ENCODE data around the gene LRRN3.

Gene LRRN3

GRCh38 chr7:111077001-111077400, 13.9 kb upstream of the LRRN3 start:
- no peak for DNase-seq (ENCODE audit: low read depth, low spot score)

GRCh38 chr7:111080495-111081105, 10.3 kb upstream of the LRRN3 start:
- no peak for DNase-seq (ENCODE audit: low read depth, low spot score)

- no peak for DNase-seq (ENCODE audit: low read depth, low spot score)
These were observed 9.2 kb upstream of the LRRN3 start for GRCh38 chr7:111081546-111082267.

- peak; percentile 88 for DNase-seq (ENCODE audit: low read depth, low spot score)
These were observed 8.6 kb upstream of the LRRN3 start for GRCh38 chr7:111082351-111082750.

DNA sequence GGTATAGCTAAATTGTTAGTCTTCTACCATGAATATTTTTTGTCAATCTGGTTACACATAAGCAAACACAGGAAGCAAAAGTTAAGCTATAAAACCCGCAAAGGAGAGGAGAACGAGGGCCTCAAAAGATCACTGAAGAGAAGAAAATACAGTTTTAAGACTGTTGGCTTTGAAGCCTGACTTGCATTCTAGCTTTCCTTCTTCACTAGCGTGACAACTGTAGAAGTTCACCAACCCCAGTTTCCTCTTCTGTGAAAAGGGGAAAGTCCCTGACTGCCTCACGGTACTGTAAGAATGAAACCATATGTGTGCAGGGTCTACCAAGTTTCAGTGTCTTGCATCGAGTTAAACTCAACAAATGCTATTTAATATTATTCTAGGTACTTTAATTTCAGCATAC, 7.5 kb upstream of the LRRN3 start:
- peak; percentile 36 for DNase-seq (ENCODE audit: low read depth, low spot score)

DNA sequence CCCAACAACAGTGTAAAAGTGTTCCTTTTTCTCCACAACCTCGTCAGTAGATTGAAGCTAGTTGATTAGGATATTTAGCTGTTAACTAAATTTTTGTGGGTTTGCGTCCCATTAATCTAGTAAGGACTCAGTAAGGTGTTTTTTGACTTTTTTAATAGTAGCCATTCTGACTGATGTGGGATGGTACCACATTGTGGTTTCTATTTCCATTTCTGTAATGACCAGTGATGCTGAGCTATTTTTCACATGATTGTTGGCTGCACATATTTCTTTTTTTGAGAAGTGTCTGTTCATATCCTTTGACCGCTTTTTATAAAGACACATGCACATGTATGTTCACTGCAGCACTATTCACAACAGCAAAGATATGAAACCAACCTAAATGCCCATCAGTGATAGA, 5.6 kb upstream of the LRRN3 start:
- DNase-seq (ENCODE audit: low read depth, low spot score), result no peak

DNA sequence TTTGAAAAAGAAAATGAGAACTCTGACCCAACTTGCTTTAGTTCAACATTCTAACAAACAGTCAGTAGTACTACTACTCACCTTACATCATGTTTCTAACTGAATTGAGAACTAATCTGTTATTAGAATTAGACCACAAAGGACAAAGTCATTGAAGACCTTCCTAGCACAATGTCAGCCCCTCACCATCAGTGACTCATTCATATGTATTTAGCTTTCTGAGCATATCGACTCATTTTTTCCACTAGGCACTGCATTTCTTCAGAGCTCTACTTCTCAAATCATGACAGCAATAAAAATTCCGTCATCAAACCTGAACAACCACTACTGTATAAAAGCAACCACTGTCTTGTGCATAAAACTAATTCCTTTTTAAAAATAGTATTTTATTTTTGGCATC, 4.4 kb upstream of the LRRN3 start:
- no peak for DNase-seq (ENCODE audit: low read depth, low spot score)

GRCh38 chr7:111088328-111088727, 2.6 kb upstream of the LRRN3 start:
- no peak for DNase-seq (ENCODE audit: low read depth, low spot score)

- DNase-seq (ENCODE audit: low read depth, low spot score), result peak; percentile 65
These were observed 1.0 kb upstream of the LRRN3 start for GRCh38 chr7:111089822-111090426.

DNA sequence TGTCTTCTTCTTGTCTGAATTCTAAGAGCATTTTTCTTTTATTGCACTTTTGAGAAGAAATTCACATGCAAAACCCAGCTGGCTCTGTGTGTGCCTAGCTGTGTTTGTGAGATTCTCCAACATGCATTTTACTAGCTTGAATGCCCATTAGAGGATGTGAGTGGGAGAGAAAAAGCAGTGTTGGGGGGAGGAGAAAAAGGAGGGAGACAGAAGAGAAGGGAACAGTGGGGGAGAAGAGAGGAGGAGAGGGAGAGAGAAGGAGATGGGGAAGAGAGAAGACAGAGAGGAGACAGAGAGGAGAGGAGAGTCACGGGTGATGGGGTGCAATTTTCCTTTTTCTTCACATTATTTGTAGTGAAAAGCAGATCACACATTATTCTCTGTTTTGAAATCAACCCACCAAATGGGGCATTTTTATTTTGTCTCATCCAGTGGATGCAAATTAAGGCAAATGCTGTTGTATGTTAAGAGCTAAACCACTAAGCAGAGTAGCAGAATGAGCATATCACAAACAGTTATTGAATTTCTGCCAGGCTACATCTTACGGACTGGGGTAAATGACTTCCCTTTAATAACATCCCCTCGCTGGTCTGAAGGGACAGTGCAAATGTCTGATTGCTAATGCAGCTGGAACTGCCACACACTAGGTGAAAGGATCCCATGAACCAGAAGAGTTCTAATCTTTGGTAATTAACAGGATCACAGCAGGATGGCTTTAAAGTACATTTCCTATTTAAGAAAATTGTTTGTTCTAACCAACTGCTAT, 849 bp downstream of the LRRN3 start:
- no peak for DNase-seq (ENCODE audit: low read depth, low spot score)

- no peak for DNase-seq (ENCODE audit: low read depth, low spot score)
These were observed 1.7 kb downstream of the LRRN3 start for GRCh38 chr7:111092406-111093236.

DNA sequence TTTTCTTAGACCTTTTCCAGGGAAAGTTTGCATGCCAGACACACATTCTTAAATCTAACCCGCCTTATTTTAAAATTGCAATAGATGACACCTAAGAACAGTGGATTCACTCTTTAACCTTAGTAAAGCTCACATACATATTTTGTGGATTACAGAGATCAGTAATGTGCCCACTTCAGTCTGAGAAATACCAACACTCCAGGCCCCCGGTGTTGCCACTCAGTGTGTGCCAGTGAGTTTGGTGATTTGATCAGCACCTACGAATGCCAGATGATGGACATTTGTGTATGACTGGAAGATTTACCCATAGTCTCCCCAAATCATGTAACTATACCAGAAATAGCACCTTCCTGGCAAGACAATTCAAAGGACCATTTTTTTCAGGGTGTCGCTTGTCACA, 2.6 kb downstream of the LRRN3 start:
- no peak for DNase-seq (ENCODE audit: low read depth, low spot score)

DNA sequence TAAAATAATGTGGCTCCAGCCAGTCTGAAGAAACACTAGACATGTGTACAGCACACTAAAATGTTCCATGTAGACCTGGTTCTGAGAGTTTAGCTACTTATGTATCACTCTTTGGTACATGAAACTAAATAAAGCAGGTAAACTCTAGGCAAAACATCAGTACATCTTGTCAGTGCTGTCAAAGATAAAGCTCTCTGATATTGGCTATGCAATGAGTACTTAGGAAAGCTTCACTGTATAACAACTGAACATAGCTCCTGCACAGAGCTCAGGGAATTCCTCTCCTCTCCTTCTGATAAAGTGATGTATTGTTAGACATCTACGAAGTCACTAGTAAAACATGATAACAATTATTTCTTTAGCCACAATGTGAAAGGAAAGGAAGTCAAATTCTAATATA, 3.5 kb downstream of the LRRN3 start:
- no peak for DNase-seq (ENCODE audit: low read depth, low spot score)

GRCh38 chr7:111096997-111097396, 6.1 kb downstream of the LRRN3 start:
- DNase-seq (ENCODE audit: low read depth, low spot score), result no peak

DNA sequence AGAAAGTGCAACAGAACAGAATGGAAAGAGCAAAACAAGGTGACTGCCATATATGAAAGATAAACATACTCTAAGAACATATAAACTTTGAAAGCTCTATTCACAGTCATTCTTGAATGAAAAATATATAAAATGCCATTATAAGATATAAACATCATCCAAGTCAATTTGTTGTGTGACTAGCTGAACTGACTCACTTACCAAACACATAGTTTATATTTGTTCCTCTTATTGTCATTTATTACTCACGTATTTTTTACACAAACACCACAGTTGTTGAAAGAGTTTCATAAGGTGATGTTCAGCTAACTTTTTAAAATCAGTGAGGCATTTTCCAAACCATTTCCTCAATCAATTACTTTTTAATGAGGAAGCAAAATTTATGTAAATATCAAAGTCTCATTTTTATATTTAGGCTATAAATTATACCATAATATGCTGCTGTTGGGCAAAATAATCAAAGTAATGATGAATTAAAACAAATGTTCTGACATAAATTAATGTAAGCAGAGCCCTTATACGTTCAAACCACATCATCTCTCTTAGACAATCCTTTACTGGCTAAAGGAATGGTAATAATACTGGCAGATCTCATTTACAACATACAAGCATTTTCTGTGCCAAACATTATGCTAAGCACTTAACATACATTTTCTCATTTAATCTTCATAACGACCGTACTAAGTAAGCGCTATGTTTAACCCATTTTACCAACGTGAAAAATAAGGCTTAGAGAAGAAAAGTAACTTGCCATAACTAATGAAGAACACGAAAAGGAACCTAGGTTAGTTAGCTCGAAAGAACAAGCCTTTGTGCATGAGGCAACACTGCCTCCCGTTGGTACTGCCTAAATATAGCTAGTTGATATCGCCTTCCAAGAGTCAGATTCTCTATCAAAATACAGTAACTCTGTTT, 7.3 kb downstream of the LRRN3 start:
- DNase-seq (ENCODE audit: low read depth, low spot score), result peak; percentile 53

GRCh38 chr7:111098926-111099250, 8.0 kb downstream of the LRRN3 start:
- no peak for DNase-seq (ENCODE audit: low read depth, low spot score)

GRCh38 chr7:111101856-111102646, 11.1 kb downstream of the LRRN3 start:
- no peak for DNase-seq (ENCODE audit: low read depth, low spot score)

GRCh38 chr7:111103136-111103535, 12.2 kb downstream of the LRRN3 start:
- no peak for DNase-seq (ENCODE audit: low read depth, low spot score)

DNA sequence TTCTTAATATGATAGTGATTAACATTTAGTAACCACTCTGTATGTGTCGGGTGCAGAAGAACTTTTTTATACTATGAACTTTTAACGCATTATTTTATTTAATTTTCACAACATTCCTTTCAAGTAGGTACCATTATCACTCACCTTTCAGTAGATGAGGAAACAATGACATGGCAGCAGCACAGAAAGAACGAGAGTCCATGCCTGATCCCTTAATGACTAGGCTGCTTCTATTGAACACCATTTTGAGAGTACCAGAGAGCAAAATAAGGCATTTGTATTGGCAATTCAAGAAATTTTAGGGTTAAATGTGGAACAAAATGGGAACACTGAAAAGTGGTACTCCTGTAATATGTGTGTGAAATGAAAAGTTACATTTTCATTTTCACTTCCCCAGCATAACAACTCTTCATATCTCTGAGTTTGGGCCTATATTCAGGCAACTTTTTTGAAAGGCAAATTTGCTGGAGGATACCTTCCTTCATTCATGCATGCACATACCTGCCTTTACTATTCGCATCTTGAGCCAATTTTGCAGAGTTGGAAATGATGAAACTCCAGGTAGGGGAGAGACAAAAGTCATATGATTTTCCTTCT, 12.8 kb downstream of the LRRN3 start:
- DNase-seq (ENCODE audit: low read depth, low spot score), result no peak

All from astrocyte of the hippocampus (primary cell).